ENCODE measurements around the gene AP4S1.
"Not testable (repeated sequence)": the region's sequence is repeated elsewhere in the genome, so short reads cannot be mapped to it uniquely, and the experiment has no call there.

Gene AP4S1

DNA sequence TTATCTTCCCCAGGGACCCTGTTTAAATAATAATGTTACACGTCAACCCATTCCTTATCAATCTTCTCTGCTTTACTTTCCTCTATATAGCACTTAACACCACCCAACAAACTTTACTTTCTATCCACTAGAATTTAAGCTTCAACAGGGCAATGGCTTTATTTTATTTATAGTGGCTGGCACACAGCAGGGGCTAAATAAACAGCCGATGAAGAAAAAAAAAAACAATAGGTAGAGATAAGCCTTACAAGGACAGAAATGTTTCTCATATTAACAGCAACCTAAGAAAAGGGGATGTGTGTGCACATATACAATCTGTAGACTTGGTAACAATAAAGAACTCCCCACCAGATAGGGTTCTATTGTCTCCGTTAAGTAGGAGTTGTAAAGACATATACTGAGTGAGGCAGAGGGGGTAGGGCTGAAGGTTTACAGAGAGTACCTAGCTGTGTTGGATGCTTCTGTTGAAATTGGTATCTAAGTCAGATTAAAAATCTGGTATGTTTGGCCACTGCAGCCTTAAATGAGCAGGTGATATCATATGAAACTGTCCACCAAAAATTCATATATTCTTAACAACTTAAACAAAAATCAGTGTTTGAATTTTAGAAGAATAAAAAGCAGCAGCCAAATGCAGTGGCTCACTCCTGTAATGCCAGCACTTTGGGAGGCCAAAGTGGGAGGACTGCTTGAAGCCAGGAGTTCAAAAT lies 24.7 kb upstream of the AP4S1 start:
- Histone ChIP-seq H2BK5ac (ENCODE audit: low read depth, low read length, poor library complexity, severe bottlenecking) (no peak overlapping the region), H3K23ac (ENCODE audit: low read length in 2 of 2) (no peak overlapping the region), H3K4me3 (ENCODE audit: insufficient read depth in 1 of 2, low read depth in 1 of 2, low read length in 2 of 2) (no peak overlapping the region), H2BK120ac (ENCODE audit: low read depth, low read length) (no peak overlapping the region), H3K27me3 (ENCODE audit: control insufficient read depth in 1 of 2, insufficient read depth in 1 of 2, low read length in 2 of 2) (no peaks in the 10 kb centered on the region), H3K36me3 (ENCODE audit: control insufficient read depth in 1 of 2, insufficient read depth in 2 of 2, low read depth in 1 of 2, low read length in 2 of 2) (peaks cover 16 to 39% of the 10 kb centered on the region in 2 experiments), H3K4me2 (ENCODE audit: low read length, poor library complexity, severe bottlenecking) (no peak overlapping the region), H3K9ac (ENCODE audit: low read length) (no peak overlapping the region), H3K14ac (ENCODE audit: low read length in 2 of 2) (no peak overlapping the region), H2BK15ac (ENCODE audit: low read depth, poor library complexity, severe bottlenecking) (no peak overlapping the region), H4K91ac (ENCODE audit: low read length) (no peak overlapping the region), H2AFZ (ENCODE audit: low read depth, low read length) (no peak overlapping the region), H2AK5ac (ENCODE audit: low read length, severe bottlenecking) (no peak overlapping the region), H3K79me1 (replicated peaks; ENCODE audit: low read length, poor library complexity, severe bottlenecking) (peaks cover 5% of the 10 kb centered on the region), H4K8ac (ENCODE audit: low read length) (no peak overlapping the region), H3K9me3 (ENCODE audit: control insufficient read depth, low read length) (peaks cover 11% of the 10 kb centered on the region), H2BK12ac (ENCODE audit: low read length in 2 of 2) (no peak overlapping the region), H3K18ac (ENCODE audit: low read depth in 1 of 2, low read length in 2 of 2) (no peak overlapping the region), H3K4me1 (ENCODE audit: control insufficient read depth, insufficient read depth, low read depth, low read length) (peaks cover 3% of the 10 kb centered on the region), H3K4ac (ENCODE audit: low read depth in 1 of 2, low read length in 2 of 2) (no peak overlapping the region), H3K27ac (ENCODE audit: low read length, poor library complexity, severe bottlenecking) (no peak overlapping the region)
- 95% methylated on average over 2 of the region's 3 CpGs for WGBS
- DNase-seq, result no peak

DNA sequence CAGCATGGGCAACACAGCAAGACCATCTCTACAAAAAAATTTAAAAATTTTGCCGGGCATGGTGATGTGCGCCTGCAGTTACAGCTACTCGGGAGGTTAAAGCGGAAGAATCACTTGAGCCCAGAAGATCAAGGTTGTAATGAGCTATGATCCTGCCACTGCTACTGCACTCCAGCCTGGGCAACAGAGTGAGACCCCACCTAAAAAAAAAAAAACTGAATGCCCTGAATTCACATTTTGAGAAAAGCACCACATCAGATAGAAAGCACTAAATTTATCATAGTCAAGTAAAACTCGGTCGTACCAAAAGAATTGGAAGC lies 24.1 kb upstream of the AP4S1 start:
- H3K4me2 ChIP-seq (ENCODE audit: low read length, poor library complexity, severe bottlenecking), result no peak overlapping the region
- H3K27me3 ChIP-seq (ENCODE audit: control insufficient read depth in 1 of 2, insufficient read depth in 1 of 2, low read length in 2 of 2), result no peaks in the 10 kb centered on the region
- H3K18ac ChIP-seq (ENCODE audit: low read depth in 1 of 2, low read length in 2 of 2), result no peak overlapping the region
- no peak overlapping the region for H4K91ac ChIP-seq (ENCODE audit: low read length)
- peaks cover 5% of the 10 kb centered on the region for H3K79me1 ChIP-seq (replicated peaks; ENCODE audit: low read length, poor library complexity, severe bottlenecking)
- peaks cover 5% of the 10 kb centered on the region for H3K4me1 ChIP-seq (ENCODE audit: control insufficient read depth, insufficient read depth, low read depth, low read length)
- H3K14ac ChIP-seq (ENCODE audit: low read length in 2 of 2), result no peak overlapping the region
- no peak overlapping the region for H2AK5ac ChIP-seq (ENCODE audit: low read length, severe bottlenecking)
- no peak overlapping the region for H3K23ac ChIP-seq (ENCODE audit: low read length in 2 of 2)
- H2AFZ ChIP-seq (ENCODE audit: low read depth, low read length), result no peak overlapping the region
- H3K4me3 ChIP-seq (ENCODE audit: insufficient read depth in 1 of 2, low read depth in 1 of 2, low read length in 2 of 2), result no peak overlapping the region
- no peak overlapping the region for H2BK120ac ChIP-seq (ENCODE audit: low read depth, low read length)
- no peak overlapping the region for H3K9ac ChIP-seq (ENCODE audit: low read length)
- H3K36me3 ChIP-seq (ENCODE audit: control insufficient read depth in 1 of 2, insufficient read depth in 2 of 2, low read depth in 1 of 2, low read length in 2 of 2), result peaks cover 17 to 43% of the 10 kb centered on the region in 2 experiments
- H3K27ac ChIP-seq (ENCODE audit: low read length, poor library complexity, severe bottlenecking), result no peak overlapping the region
- no peak overlapping the region for H2BK5ac ChIP-seq (ENCODE audit: low read depth, low read length, poor library complexity, severe bottlenecking)
- H2BK12ac ChIP-seq (ENCODE audit: low read length in 2 of 2), result no peak overlapping the region
- no peak overlapping the region for H3K4ac ChIP-seq (ENCODE audit: low read depth in 1 of 2, low read length in 2 of 2)
- WGBS, result 92% methylated on average over 6 of the region's 6 CpGs
- no peak for DNase-seq
- H2BK15ac ChIP-seq (ENCODE audit: low read depth, poor library complexity, severe bottlenecking), result no peak overlapping the region
- H3K9me3 ChIP-seq (ENCODE audit: control insufficient read depth, low read length), result peaks cover 11% of the 10 kb centered on the region
- no peak overlapping the region for H4K8ac ChIP-seq (ENCODE audit: low read length)

DNA sequence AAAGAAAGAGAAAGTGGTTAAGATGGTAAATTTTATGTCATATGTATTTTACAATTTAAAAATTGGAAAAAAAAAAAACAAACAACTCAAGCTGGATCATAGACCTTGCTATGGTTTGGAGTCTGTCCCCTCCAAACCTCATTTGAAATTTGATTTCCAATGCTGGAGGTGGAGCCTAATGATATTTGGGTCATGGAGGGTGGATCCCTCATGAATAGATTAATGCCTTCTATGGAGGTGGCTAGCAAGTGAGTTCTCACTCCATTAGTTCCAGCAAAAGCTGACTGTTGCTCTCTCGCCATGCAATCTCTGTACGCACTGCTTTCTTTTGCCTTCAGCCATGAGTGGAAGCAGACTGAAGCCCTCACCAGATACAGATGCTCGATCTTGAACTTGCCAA lies 22.2 kb upstream of the AP4S1 start:
- no peak overlapping the region for H3K14ac ChIP-seq (ENCODE audit: low read length in 2 of 2)
- H3K18ac ChIP-seq (ENCODE audit: low read depth in 1 of 2, low read length in 2 of 2), result no peak overlapping the region
- H2BK12ac ChIP-seq (ENCODE audit: low read length in 2 of 2), result no peak overlapping the region
- no peak overlapping the region for H2BK15ac ChIP-seq (ENCODE audit: low read depth, poor library complexity, severe bottlenecking)
- H3K4me1 ChIP-seq (ENCODE audit: control insufficient read depth, insufficient read depth, low read depth, low read length), result peaks cover 5% of the 10 kb centered on the region
- no peaks in the 10 kb centered on the region for H3K27me3 ChIP-seq (ENCODE audit: control insufficient read depth in 1 of 2, insufficient read depth in 1 of 2, low read length in 2 of 2)
- DNase-seq, result no peak
- peaks cover 5% of the 10 kb centered on the region for H3K79me1 ChIP-seq (replicated peaks; ENCODE audit: low read length, poor library complexity, severe bottlenecking)
- H3K4me3 ChIP-seq (ENCODE audit: insufficient read depth in 1 of 2, low read depth in 1 of 2, low read length in 2 of 2), result no peak overlapping the region
- no peak overlapping the region for H3K4me2 ChIP-seq (ENCODE audit: low read length, poor library complexity, severe bottlenecking)
- WGBS, result 99% methylated on average over 3 of the region's 3 CpGs
- no peak overlapping the region for H2AK5ac ChIP-seq (ENCODE audit: low read length, severe bottlenecking)
- no peak overlapping the region for H3K4ac ChIP-seq (ENCODE audit: low read depth in 1 of 2, low read length in 2 of 2)
- no peak overlapping the region for H2BK120ac ChIP-seq (ENCODE audit: low read depth, low read length)
- no peak overlapping the region for H2BK5ac ChIP-seq (ENCODE audit: low read depth, low read length, poor library complexity, severe bottlenecking)
- H3K23ac ChIP-seq (ENCODE audit: low read length in 2 of 2), result no peak overlapping the region
- no peak overlapping the region for H3K27ac ChIP-seq (ENCODE audit: low read length, poor library complexity, severe bottlenecking)
- no peak overlapping the region for H4K91ac ChIP-seq (ENCODE audit: low read length)
- no peak overlapping the region for H3K9ac ChIP-seq (ENCODE audit: low read length)
- no peak overlapping the region for H4K8ac ChIP-seq (ENCODE audit: low read length)
- peaks cover 17 to 43% of the 10 kb centered on the region in 2 experiments for H3K36me3 ChIP-seq (ENCODE audit: control insufficient read depth in 1 of 2, insufficient read depth in 2 of 2, low read depth in 1 of 2, low read length in 2 of 2)
- peaks cover 4% of the 10 kb centered on the region for H3K9me3 ChIP-seq (ENCODE audit: control insufficient read depth, low read length)
- H2AFZ ChIP-seq (ENCODE audit: low read depth, low read length), result no peak overlapping the region

DNA sequence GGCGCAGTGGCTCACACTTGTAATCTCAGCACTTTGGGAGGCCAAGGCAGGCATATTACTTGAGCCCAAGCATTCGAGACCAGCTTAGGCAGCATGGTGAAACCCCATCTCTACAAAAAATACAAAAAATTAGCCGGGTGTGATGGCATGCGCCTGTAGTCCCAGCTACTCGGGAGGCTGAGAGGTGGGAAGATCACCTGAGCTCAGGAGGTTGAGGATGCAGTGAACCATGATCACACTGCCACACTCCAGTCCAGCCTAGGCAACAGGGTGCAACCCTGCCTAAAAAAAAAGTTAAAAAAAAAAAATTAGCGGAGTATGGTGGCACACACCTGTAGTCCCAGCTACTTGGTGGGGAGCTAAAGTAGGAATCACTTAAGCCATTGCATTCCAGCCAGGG lies 21.4 kb upstream of the AP4S1 start:
- not testable (repeated sequence) for H3K4me3 ChIP-seq (ENCODE audit: insufficient read depth in 1 of 2, low read depth in 1 of 2, low read length in 2 of 2); H2BK12ac ChIP-seq (ENCODE audit: low read length in 2 of 2); H2AK5ac ChIP-seq (ENCODE audit: low read length, severe bottlenecking); H3K9ac ChIP-seq (ENCODE audit: low read length); H3K4ac ChIP-seq (ENCODE audit: low read depth in 1 of 2, low read length in 2 of 2); H3K18ac ChIP-seq (ENCODE audit: low read depth in 1 of 2, low read length in 2 of 2); H3K9me3 ChIP-seq (ENCODE audit: control insufficient read depth, low read length); H2AFZ ChIP-seq (ENCODE audit: low read depth, low read length); H3K4me1 ChIP-seq (ENCODE audit: control insufficient read depth, insufficient read depth, low read depth, low read length); DNase-seq; H2BK5ac ChIP-seq (ENCODE audit: low read depth, low read length, poor library complexity, severe bottlenecking); H3K27ac ChIP-seq (ENCODE audit: low read length, poor library complexity, severe bottlenecking); H2BK15ac ChIP-seq (ENCODE audit: low read depth, poor library complexity, severe bottlenecking); H3K4me2 ChIP-seq (ENCODE audit: low read length, poor library complexity, severe bottlenecking); H2BK120ac ChIP-seq (ENCODE audit: low read depth, low read length); H3K14ac ChIP-seq (ENCODE audit: low read length in 2 of 2); H4K8ac ChIP-seq (ENCODE audit: low read length); H3K23ac ChIP-seq (ENCODE audit: low read length in 2 of 2); H3K79me1 ChIP-seq (replicated peaks; ENCODE audit: low read length, poor library complexity, severe bottlenecking); H4K91ac ChIP-seq (ENCODE audit: low read length); H3K27me3 ChIP-seq (ENCODE audit: control insufficient read depth in 1 of 2, insufficient read depth in 1 of 2, low read length in 2 of 2)
- 93% methylated on average over 6 of the region's 6 CpGs for WGBS
- H3K36me3 ChIP-seq (ENCODE audit: control insufficient read depth in 1 of 2, insufficient read depth in 2 of 2, low read depth in 1 of 2, low read length in 2 of 2), result peaks cover 12 to 42% of the 10 kb centered on the region in 2 experiments

All from mesenchymal stem cell (in vitro differentiated cells and primary cell).